ENCODE results near the gene KIR3DL3.
"Not testable (repeated sequence)": the region's sequence is repeated elsewhere in the genome, so short reads cannot be mapped to it uniquely, and the experiment has no call there.

KIR3DL3 gene

GRCh38 chr19:54770511-54770910, 46.3 kb downstream of the KIR3DL3 start:
- H3K9me3 ChIP-seq (ENCODE audit: low read length); H3K4me3 ChIP-seq (ENCODE audit: low read depth in 1 of 2, low read length in 2 of 2); H3K36me3 ChIP-seq (ENCODE audit: insufficient read depth, low read length); H3K4me1 ChIP-seq (ENCODE audit: insufficient read depth, low read length); H3K9ac ChIP-seq (ENCODE audit: low read length); H3K27me3 ChIP-seq (ENCODE audit: control insufficient read depth in 1 of 2, insufficient read depth in 2 of 2, low read length in 2 of 2); H3K27ac ChIP-seq (ENCODE audit: low read depth, low read length): not testable (repeated sequence)

DNA sequence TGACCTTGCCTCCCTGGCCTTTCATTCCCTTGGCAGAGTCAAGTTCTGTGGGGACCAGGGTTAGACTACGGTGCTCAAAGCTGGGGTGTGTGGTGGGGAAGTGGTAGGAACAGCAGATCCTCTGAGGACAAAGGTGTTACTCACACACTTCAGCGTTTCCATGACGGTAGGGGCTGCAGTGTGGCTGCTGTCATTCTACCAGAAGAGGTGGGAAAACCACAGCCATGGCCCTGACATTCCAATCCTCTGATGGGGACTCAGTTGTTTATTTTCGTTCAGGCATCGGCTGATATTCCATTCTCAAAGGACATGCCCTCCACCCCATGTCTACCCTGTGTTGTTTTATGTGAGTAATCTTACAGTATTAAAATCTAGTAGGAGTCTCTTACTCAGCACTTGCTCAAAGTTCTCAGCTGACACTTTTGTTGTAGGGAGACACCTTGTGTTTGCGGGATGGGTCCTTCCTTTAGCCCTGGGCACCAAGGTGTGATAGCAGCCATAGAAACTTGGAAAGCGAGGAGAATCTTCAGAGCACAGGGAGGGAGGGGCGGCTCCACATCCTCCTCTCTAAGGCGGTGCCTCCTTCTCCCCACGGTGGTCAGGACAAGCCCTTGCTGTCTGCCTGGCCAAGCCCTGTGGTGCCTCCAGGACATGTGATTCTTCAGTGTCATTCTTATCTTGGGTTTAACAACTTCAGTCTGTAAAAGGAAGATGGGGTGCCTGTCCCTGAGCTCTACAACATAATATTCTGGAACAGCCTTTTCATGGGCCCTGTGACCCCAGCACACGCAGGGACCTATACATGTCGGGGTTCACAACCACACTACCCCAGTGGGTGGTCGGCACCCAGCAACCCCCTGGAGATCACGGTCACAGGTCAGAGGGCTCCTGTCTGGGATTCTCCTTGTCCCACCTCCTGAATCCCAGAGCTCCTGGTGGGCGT, 47.0 kb downstream of the KIR3DL3 start:
- not testable (repeated sequence) for H3K36me3 ChIP-seq (ENCODE audit: insufficient read depth, low read length); H3K9me3 ChIP-seq (ENCODE audit: low read length); H3K27ac ChIP-seq (ENCODE audit: low read depth, low read length); H3K4me3 ChIP-seq (ENCODE audit: low read depth in 1 of 2, low read length in 2 of 2); H3K9ac ChIP-seq (ENCODE audit: low read length); H3K4me1 ChIP-seq (ENCODE audit: insufficient read depth, low read length); H3K27me3 ChIP-seq (ENCODE audit: control insufficient read depth in 1 of 2, insufficient read depth in 2 of 2, low read length in 2 of 2)

DNA sequence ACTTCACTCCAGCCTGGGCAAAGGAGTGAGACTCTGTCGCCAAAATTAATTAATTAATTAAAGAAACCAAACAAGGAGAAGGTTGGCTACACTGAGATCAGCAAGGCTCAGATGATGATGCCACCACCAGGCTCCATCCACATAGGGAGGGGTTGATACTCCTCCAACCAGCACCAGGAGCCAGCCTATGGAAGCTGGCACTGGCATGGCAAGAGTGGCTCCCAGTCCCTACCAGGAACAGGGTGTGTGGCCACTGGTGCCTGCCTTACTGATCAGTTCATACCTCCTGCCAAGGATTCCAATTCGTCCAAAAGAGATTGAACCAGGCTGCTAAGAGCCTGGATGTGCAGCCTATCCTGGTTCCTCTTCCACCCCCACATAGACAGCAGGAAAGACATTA, 48.4 kb downstream of the KIR3DL3 start:
- not testable (repeated sequence) for H3K9me3 ChIP-seq (ENCODE audit: low read length)

GRCh38 chr19:54775095-54775815, 51.0 kb downstream of the KIR3DL3 start:
- not testable (repeated sequence) for H3K4me1 ChIP-seq (ENCODE audit: insufficient read depth, low read length); H3K27me3 ChIP-seq (ENCODE audit: control insufficient read depth in 1 of 2, insufficient read depth in 2 of 2, low read length in 2 of 2); H3K36me3 ChIP-seq (ENCODE audit: insufficient read depth, low read length); H3K9ac ChIP-seq (ENCODE audit: low read length); H3K9me3 ChIP-seq (ENCODE audit: low read length); H3K27ac ChIP-seq (ENCODE audit: low read depth, low read length); H3K4me3 ChIP-seq (ENCODE audit: low read depth in 1 of 2, low read length in 2 of 2)

More for the DNA sequence above, 48.4 kb downstream of the KIR3DL3 start:
- H3K36me3 ChIP-seq (ENCODE audit: insufficient read depth, low read length); H3K4me1 ChIP-seq (ENCODE audit: insufficient read depth, low read length); H3K4me3 ChIP-seq (ENCODE audit: low read depth in 1 of 2, low read length in 2 of 2); H3K27me3 ChIP-seq (ENCODE audit: control insufficient read depth in 1 of 2, insufficient read depth in 2 of 2, low read length in 2 of 2); H3K27ac ChIP-seq (ENCODE audit: low read depth, low read length); H3K9ac ChIP-seq (ENCODE audit: low read length): not testable (repeated sequence)

- H3K27ac ChIP-seq (ENCODE audit: low read depth, low read length); H3K4me3 ChIP-seq (ENCODE audit: low read depth in 1 of 2, low read length in 2 of 2); H3K4me1 ChIP-seq (ENCODE audit: insufficient read depth, low read length); H3K9me3 ChIP-seq (ENCODE audit: low read length); H3K9ac ChIP-seq (ENCODE audit: low read length); H3K27me3 ChIP-seq (ENCODE audit: control insufficient read depth in 1 of 2, insufficient read depth in 2 of 2, low read length in 2 of 2); H3K36me3 ChIP-seq (ENCODE audit: insufficient read depth, low read length): not testable (repeated sequence)
These were observed 51.6 kb downstream of the KIR3DL3 start for GRCh38 chr19:54775830-54776229.

DNA sequence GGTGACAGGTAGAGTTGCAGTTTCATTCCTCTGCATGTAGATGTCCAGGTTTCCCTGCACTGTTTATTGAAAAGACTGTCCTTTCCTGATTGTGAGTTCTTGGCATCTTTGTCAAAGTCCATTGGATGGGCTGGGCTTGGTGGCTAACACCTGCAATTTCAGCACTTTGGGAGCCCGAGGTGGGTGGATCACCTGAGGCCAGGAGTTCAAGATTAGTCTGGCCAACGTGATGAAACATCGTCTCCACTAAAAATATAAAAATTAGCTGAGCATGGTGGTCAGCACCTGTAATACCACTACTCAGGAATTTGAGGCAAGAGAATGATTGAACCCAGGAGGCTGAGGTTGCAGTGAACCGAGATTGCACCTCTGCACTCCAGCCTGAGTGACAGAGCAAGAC, 53.6 kb downstream of the KIR3DL3 start:
- H3K4me1 ChIP-seq (ENCODE audit: insufficient read depth, low read length); H3K4me3 ChIP-seq (ENCODE audit: low read depth in 1 of 2, low read length in 2 of 2); H3K27me3 ChIP-seq (ENCODE audit: control insufficient read depth in 1 of 2, insufficient read depth in 2 of 2, low read length in 2 of 2); H3K36me3 ChIP-seq (ENCODE audit: insufficient read depth, low read length); H3K9ac ChIP-seq (ENCODE audit: low read length); H3K9me3 ChIP-seq (ENCODE audit: low read length); H3K27ac ChIP-seq (ENCODE audit: low read depth, low read length): not testable (repeated sequence)

DNA sequence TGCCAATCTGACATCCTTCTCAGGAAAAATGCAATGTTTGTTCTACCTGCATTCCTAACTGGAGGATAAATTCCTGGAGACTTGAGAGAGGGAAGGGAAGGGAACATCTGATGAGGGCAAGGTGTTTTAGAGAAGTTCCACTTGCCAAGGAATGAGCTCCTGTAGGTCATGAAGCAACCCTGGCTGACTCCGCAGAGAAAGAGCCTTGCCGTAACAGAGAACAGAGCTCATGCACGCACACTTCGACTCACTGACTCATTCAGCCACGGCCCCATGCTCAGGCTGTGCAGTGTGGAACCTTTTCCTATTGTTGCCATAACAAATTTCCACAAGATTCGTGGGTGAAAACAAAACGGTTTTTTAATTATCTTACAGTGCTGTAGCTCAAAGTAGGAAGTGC, 54.7 kb downstream of the KIR3DL3 start:
- H3K27ac ChIP-seq (ENCODE audit: low read depth, low read length); H3K36me3 ChIP-seq (ENCODE audit: insufficient read depth, low read length); H3K4me1 ChIP-seq (ENCODE audit: insufficient read depth, low read length); H3K4me3 ChIP-seq (ENCODE audit: low read depth in 1 of 2, low read length in 2 of 2); H3K9ac ChIP-seq (ENCODE audit: low read length); H3K9me3 ChIP-seq (ENCODE audit: low read length); H3K27me3 ChIP-seq (ENCODE audit: control insufficient read depth in 1 of 2, insufficient read depth in 2 of 2, low read length in 2 of 2): not testable (repeated sequence)

DNA sequence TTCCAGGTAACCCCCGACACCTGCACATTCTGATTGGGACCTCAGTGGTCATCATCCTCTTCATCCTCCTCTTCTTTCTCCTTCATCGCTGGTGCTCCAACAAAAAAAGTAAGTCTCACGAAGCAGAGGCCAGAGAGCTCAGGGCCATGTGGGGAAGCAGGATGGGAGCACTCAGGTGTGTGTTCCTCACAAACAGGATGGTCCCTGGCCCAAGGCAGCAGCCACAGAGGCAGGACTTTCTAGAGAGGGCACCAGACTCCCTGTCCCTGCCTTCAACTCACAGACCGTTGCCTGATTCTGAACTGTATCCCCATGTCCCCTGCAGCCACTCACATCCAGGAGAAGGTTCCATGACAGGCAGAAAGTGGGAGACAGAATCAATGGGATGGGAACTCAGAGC, 58.7 kb downstream of the KIR3DL3 start:
- not testable (repeated sequence) for H3K9me3 ChIP-seq (ENCODE audit: low read length); H3K27ac ChIP-seq (ENCODE audit: low read depth, low read length); H3K4me3 ChIP-seq (ENCODE audit: low read depth in 1 of 2, low read length in 2 of 2); H3K4me1 ChIP-seq (ENCODE audit: insufficient read depth, low read length); H3K9ac ChIP-seq (ENCODE audit: low read length); H3K36me3 ChIP-seq (ENCODE audit: insufficient read depth, low read length); H3K27me3 ChIP-seq (ENCODE audit: control insufficient read depth in 1 of 2, insufficient read depth in 2 of 2, low read length in 2 of 2)
